Common myeloid progenitor, CD34-positive (primary cell): ENCODE data around the gene FHDC1.

Experiments
- CTCF ChIA-PET: fragments of 350-600 bp; sonication (Branson Sonifier 250); formaldehyde crosslinking; loops from one replicate; lab custom pipeline; 2021; ENCODE audit warnings: antibody characterized with exemption; lab: Charles Lee
- POLR2A ChIA-PET: fragments of 350-600 bp; sonication (Branson Sonifier 250); formaldehyde crosslinking; loops from one replicate; lab custom pipeline; 2021; ENCODE audit warnings: antibody characterized with exemption; lab: Charles Lee
- DNase-seq, 3 donors: peaks; one replicate each; pipeline versions ENCODE4 v3.0.0 to v3.0.0-alpha.2; 2013
- H3K27ac ChIP-seq, 2 experiments: 1 replicate in 1 of 2; 2 replicates in 1 of 2; pipeline ENCODE4 v1.7.0; 2013; ENCODE audit warnings: inconsistent platforms in 2 of 2, low read length in 2 of 2, mild to moderate bottlenecking in 2 of 2, low read depth in 1 of 2, moderate library complexity in 1 of 2; ENCODE audit not compliant: severe bottlenecking in 2 of 2, insufficient read depth in 1 of 2, poor library complexity in 1 of 2
- H3K27me3 ChIP-seq, 5 experiments: replicated peaks in 2 of 5; 1 replicate in 3 of 5; 2 replicates in 2 of 5; pipeline versions ENCODE4 v1.6.1 to v1.7.0; 2013; ENCODE audit warnings: low read length in 4 of 5, mild to moderate bottlenecking in 2 of 5, moderate library complexity in 2 of 5, inconsistent platforms in 1 of 5; ENCODE audit not compliant: insufficient read depth in 5 of 5, control insufficient read depth in 4 of 5
- H3K36me3 ChIP-seq, 4 experiments: 1 replicate in 2 of 4; 2 replicates in 2 of 4; pipeline versions ENCODE4 v1.6.1 to v1.7.0; 2013; ENCODE audit warnings: low read length in 3 of 4, control low read depth in 1 of 4, mild to moderate bottlenecking in 1 of 4; ENCODE audit not compliant: control insufficient read depth in 4 of 4, insufficient read depth in 4 of 4
- H3K4me1 ChIP-seq, 4 experiments: 1 replicate in 3 of 4; 2 replicates in 1 of 4; pipeline versions ENCODE4 v1.6.1 to v1.7.1; 2013; ENCODE audit warnings: low read length in 3 of 4, mild to moderate bottlenecking in 3 of 4, control low read depth in 1 of 4, inconsistent platforms in 1 of 4, moderate library complexity in 1 of 4; ENCODE audit not compliant: control insufficient read depth in 4 of 4, insufficient read depth in 4 of 4; ENCODE audit errors: control extremely low read depth in 1 of 4
- H3K4me3 ChIP-seq, 7 experiments: 1 replicate in 4 of 7; 2 replicates in 3 of 7; pipeline versions ENCODE4 v1.5.1 to v1.7.0; 2013; ENCODE audit warnings: mild to moderate bottlenecking in 7 of 7, low read length in 6 of 7, moderate library complexity in 6 of 7, inconsistent platforms in 2 of 7, low read depth in 2 of 7, control low read depth in 1 of 7; ENCODE audit not compliant: insufficient read depth in 4 of 7, control insufficient read depth in 1 of 7; ENCODE audit errors: extremely low read depth in 1 of 7
- H3K9me3 ChIP-seq, 5 experiments: 1 replicate in 4 of 5; 2 replicates in 1 of 5; pipeline versions ENCODE4 v1.6.1 to v1.7.1; 2013; ENCODE audit warnings: low read length in 4 of 5, mild to moderate bottlenecking in 2 of 5, inconsistent platforms in 1 of 5, low read depth in 1 of 5, moderate library complexity in 1 of 5; ENCODE audit not compliant: control insufficient read depth in 4 of 5, insufficient read depth in 2 of 5; ENCODE audit errors: control extremely low read depth in 1 of 5
- WGBS: methylation state at CpG from one replicate; pipeline ENCODE4 v1.1.5; 2013; ENCODE audit not compliant: insufficient coverage; 5-methylcytosine and 5-hydroxymethylcytosine counted together

FHDC1 gene

GRCh38 chr4:152949930-152950329, 13.8 kb downstream of the FHDC1 start:
- CTCF ChIA-PET, result interaction anchor here (1.4 kb wide), 1 partner anchor 134 kb away, joined by 4 read pairs; no protein-coding TSS in a partner anchor
- DNase-seq, result no peak
- no peak overlapping the region for H3K27ac ChIP-seq
- WGBS, result 92% methylated on average over 7 of the region's 8 CpGs
- H3K27me3 ChIP-seq, result no peaks in the 10 kb centered on the region
- POLR2A ChIA-PET, result interaction anchor here (1.2 kb wide), 1 partner anchor 95 kb away, joined by 4 read pairs; no protein-coding TSS in a partner anchor
- no peaks in the 10 kb centered on the region for H3K9me3 ChIP-seq
- no peak overlapping the region for H3K4me3 ChIP-seq
- no peaks in the 10 kb centered on the region for H3K36me3 ChIP-seq
- H3K4me1 ChIP-seq, result no peaks in the 10 kb centered on the region

DNA sequence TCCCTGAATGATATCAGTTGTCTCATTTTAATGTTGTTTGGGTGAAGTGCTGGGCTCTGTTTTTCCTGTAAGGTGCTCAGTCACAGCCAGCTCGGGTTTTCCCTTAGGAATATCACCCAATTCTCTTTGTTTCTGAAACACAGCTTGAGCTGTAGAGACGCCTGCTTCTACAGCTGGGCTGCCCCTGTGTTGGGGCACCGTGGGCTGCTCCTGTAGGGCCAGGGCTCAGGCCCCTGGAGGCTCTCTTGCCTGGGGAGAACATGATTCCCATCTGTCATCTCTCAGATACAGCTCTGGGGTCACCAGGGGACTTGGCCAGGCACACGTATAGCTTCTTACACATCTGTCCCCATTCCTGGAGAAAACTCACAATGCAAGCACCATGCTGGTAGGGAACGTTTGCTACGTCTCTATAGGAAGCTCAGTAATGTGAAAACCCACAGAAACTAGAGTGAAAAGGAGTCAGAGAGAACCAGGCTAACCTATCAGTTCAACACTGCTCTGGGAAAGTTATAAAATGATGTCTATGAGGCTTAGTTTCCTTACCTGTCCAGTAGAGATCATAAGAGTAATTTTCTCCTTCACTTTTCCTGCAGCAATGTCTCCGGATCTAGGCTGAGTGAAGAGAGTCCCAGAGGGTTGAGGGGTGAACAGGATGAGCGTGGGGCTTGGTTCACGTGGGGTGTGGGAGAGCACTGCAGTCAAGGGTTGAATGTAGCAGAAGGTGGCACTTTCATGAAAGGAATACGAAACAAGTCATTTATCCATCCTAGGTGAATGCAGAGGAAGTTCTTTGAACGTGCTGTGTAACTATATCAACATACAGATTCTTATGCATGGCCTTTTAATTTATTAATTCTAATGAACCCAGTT, 14.5 kb downstream of the FHDC1 start:
- H3K27ac ChIP-seq, result no peak overlapping the region
- H3K27me3 ChIP-seq, result no peaks in the 10 kb centered on the region
- POLR2A ChIA-PET, result interaction anchor here (1.2 kb wide), 1 partner anchor 94 kb away, joined by 4 read pairs; no protein-coding TSS in a partner anchor
- no peaks in the 10 kb centered on the region for H3K4me1 ChIP-seq
- WGBS, result 96% methylated on average over 10 of the region's 11 CpGs
- no peak overlapping the region for H3K4me3 ChIP-seq
- H3K36me3 ChIP-seq, result no peaks in the 10 kb centered on the region
- DNase-seq, result no peak
- no peaks in the 10 kb centered on the region for H3K9me3 ChIP-seq
- CTCF ChIA-PET, result interaction anchor here (1.4 kb wide), 1 partner anchor 133 kb away, joined by 4 read pairs; no protein-coding TSS in a partner anchor

- Histone ChIP-seq H3K4me1 (no peaks in the 10 kb centered on the region), H3K36me3 (no peaks in the 10 kb centered on the region), H3K27ac (no peak overlapping the region), H3K9me3 (no peaks in the 10 kb centered on the region), H3K27me3 (no peaks in the 10 kb centered on the region), H3K4me3 (no peak overlapping the region)
- WGBS, result 94% methylated on average over 2 of the region's 3 CpGs
- ChIA-PET POLR2A (no interaction called here), CTCF (interaction anchor here (0.7 kb wide), 1 partner anchor 28 kb away, joined by 3 read pairs; no protein-coding TSS in a partner anchor)
- no peak for DNase-seq
Observed at GRCh38 chr4:152951348-152951747, 15.2 kb downstream of the FHDC1 start.

DNA sequence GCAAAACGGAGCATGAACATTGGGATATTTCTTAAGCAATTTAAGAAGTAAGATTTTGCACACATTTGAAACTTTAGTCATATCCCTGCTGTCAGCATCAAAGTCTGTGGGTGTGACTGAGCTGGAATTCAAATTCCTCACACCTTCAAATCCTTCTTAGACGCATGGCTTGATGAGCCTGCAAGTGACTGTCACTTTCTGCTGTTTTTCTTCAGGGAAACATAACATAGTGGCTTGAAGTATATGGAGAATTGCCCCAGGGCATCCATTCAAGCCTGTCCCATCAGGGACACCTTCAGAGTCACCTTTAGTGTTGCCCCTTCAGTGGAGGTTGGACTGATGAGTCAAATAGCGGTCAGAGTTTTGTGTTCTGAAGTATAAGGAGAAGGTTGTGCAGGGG, 17.4 kb downstream of the FHDC1 start:
- CTCF ChIA-PET, result no interaction called here

GRCh38 chr4:152954741-152955140, 18.6 kb downstream of the FHDC1 start:
- no peak overlapping the region for H3K4me3 ChIP-seq
- ChIA-PET CTCF (interaction anchor here (1.2 to 2.2 kb wide), 2 partner anchors 9 to 128 kb away, joined by 3 to 6 read pairs; no protein-coding TSS in a partner anchor), POLR2A (interaction anchor here (0.7 kb wide), 1 partner anchor 33 kb away, joined by 4 read pairs; no protein-coding TSS in a partner anchor)
- WGBS, result no CpG with 5 or more reads among the region's 1 CpG
- H3K36me3 ChIP-seq, result no peaks in the 10 kb centered on the region
- H3K27me3 ChIP-seq, result no peaks in the 10 kb centered on the region
- DNase-seq, result no peak
- no peaks in the 10 kb centered on the region for H3K9me3 ChIP-seq
- no peak overlapping the region for H3K27ac ChIP-seq
- H3K4me1 ChIP-seq, result no peaks in the 10 kb centered on the region

More for the DNA sequence above, 17.4 kb downstream of the FHDC1 start:
- POLR2A ChIA-PET, result no interaction called here
- WGBS, result 93% methylated on average over 2 of the region's 3 CpGs
- no peaks in the 10 kb centered on the region for H3K27me3 ChIP-seq
- H3K36me3 ChIP-seq, result no peaks in the 10 kb centered on the region
- H3K4me3 ChIP-seq, result no peak overlapping the region
- H3K4me1 ChIP-seq, result no peaks in the 10 kb centered on the region
- H3K9me3 ChIP-seq, result no peaks in the 10 kb centered on the region
- no peak overlapping the region for H3K27ac ChIP-seq
- no peak for DNase-seq

- no peaks in the 10 kb centered on the region for H3K4me1 ChIP-seq
- no peak for DNase-seq
- H3K4me3 ChIP-seq, result no peak overlapping the region
- CTCF ChIA-PET, result interaction anchor here (2.2 kb wide), 1 partner anchor 127 kb away, joined by 6 read pairs; no protein-coding TSS in a partner anchor
- POLR2A ChIA-PET, result interaction anchor here (1.0 kb wide), 1 partner anchor 27 kb away, joined by 3 read pairs; no protein-coding TSS in a partner anchor
- no peaks in the 10 kb centered on the region for H3K27me3 ChIP-seq
- no peaks in the 10 kb centered on the region for H3K36me3 ChIP-seq
- H3K9me3 ChIP-seq, result no peaks in the 10 kb centered on the region
- H3K27ac ChIP-seq, result no peak overlapping the region
- 100% methylated on average over 1 of the region's 2 CpGs for WGBS
Observed at GRCh38 chr4:152956147-152956546, 20.0 kb downstream of the FHDC1 start.
